T1000 (cell line): Measurements from ENCODE around the gene HOXA5.

ENCODE experiments used
- DNase-seq: peaks from one replicate; lab custom pipeline; 2025; ENCODE audit warnings: mixed read lengths; lab: John Stamatoyannopoulos, UW

The HOXA5 gene

GRCh38 chr7:27160145-27160545, 16.7 kb upstream of the HOXA5 start:
- no peak for DNase-seq

GRCh38 chr7:27159266-27160144, 16.0 kb upstream of the HOXA5 start:
- DNase-seq, result no peak

DNA sequence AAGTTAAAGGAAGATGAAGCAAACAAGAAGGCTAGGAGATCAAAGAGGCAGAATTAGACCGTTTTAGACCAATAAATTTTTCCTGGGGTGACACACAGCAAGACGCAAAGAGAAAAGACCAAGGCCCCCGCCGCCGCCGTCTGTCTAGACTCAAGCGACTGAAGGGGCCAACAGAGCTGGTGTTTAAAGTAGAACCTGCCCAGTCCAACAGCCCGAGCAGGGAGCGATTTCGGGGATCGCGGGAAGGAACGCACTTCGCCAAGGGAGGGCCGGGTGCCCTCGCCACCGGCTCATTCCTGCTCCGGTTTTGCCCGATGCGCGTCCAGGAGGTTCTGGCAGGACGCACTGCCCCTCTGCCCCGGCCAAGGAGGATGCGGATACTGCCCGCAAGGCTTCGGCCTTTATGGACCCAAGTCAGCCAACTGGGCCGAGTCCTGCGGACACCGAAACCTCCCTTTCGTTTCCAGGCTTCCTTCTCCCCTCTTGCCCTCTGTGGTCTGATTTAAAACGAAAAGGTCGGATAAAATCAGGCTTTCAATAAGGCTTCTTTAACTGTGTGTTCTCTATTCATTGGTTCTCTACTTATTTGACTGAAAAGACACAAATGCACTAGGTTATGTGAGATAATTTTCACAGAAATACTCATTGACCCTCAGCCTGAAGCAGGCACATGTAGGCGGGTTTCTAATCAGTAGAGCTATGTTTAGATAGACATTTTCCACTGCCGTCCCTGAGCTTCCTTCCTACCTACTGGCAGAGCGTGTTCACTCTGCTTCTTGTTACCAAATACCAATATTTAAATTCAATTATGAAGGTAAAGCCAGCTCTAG, 15.2 kb upstream of the HOXA5 start:
- DNase-seq, result no peak

- DNase-seq, result no peak
These were observed 14.4 kb upstream of the HOXA5 start for GRCh38 chr7:27157702-27158431.

GRCh38 chr7:27156916-27157701, 13.6 kb upstream of the HOXA5 start:
- no peak for DNase-seq

GRCh38 chr7:27156508-27156898, 13.0 kb upstream of the HOXA5 start, which contains the start of gene HOXA7:
HOXA7 (minus strand) TSS chr7:27156675; CDS start chr7:27156545, 130 bp downstream.
- DNase-seq, result peak; percentile 35

DNA sequence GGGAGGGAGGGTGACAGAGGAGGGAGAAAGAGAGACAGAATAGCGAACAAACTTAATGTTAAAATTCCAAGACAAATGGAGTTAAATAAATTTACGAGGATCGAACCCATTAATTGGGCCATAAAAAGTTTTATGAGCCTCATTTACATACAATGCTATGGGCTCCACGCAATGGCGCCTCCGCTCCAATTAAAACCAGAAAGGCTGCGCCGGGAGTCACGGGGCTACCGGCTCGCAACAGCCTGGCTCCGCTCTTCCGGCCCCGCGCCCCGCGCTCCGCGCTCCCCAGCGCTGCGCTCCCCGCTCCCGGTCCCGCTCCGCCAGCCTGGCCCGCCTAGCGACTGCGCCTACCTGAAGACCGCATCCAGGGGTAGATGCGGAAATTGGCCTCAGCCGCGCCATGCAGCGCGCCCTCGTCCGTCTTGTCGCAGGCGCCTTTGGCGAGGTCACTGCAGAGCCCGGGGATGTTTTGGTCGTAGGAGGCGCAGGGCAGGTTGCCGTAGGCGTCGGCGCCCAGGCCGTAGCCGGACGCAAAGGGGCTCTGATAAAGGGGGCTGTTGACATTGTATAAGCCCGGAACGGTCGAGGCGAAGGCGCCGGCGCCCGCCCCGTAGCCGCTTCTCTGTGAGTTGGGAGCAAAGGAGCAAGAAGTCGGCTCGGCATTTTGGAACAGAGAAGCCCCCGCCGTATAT, 12.5 kb upstream of the HOXA5 start:
- DNase-seq, result peak; percentile 32

DNA sequence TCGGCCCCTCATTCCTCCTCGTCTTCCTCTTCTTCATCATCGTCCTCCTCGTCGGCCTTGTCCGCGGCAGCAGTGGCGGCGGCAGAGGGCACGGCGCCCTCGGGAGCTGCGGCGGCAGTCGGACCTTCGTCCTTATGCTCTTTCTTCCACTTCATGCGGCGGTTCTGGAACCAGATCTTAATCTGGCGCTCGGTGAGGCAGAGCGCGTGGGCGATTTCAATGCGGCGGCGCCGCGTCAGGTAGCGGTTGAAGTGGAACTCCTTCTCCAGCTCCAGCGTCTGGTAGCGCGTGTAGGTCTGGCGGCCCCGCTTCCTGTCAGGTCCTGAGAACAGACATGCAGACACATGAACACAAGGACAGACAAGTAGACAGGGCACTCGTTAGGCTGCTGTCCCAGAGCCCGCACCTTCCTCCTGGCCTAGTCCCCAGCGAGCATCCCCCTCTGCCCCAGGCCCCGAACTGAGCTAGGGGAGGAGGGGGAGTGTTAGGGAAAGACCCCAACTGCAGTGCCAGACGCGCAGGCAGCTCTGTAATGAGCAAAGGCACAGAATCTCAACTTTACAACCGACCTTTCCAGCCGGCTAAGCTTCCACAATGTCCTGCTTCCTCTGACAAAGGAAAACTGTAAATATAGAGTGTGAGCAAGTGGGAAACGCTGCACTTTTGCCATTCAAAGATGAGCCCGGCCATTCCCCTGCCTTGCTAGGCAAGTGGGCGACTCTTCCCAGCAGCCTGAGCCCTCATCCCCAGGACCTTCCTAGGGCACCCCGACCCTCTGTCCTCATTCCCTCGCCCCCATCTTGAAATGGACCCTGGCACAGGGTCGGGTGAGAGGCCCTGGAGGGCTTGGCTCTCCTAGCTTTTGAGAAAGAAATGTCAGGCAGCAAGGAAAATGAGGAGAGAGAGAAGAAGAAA, 11.7 kb upstream of the HOXA5 start:
- DNase-seq, result no peak

- no peak for DNase-seq
These were observed 10.9 kb upstream of the HOXA5 start for GRCh38 chr7:27154369-27154768.

- no peak for DNase-seq
These were observed 10.0 kb upstream of the HOXA5 start for GRCh38 chr7:27153526-27153925.

- DNase-seq, result no peak
These were observed 9.4 kb upstream of the HOXA5 start for GRCh38 chr7:27152816-27153442.

- DNase-seq, result no peak
These were observed 8.7 kb upstream of the HOXA5 start, which contains the start of gene HOXA3 for GRCh38 chr7:27151931-27152815. HOXA3 (minus strand) TSS chr7:27152583; CDS start chr7:27110640, 41,943 bp downstream.

DNA sequence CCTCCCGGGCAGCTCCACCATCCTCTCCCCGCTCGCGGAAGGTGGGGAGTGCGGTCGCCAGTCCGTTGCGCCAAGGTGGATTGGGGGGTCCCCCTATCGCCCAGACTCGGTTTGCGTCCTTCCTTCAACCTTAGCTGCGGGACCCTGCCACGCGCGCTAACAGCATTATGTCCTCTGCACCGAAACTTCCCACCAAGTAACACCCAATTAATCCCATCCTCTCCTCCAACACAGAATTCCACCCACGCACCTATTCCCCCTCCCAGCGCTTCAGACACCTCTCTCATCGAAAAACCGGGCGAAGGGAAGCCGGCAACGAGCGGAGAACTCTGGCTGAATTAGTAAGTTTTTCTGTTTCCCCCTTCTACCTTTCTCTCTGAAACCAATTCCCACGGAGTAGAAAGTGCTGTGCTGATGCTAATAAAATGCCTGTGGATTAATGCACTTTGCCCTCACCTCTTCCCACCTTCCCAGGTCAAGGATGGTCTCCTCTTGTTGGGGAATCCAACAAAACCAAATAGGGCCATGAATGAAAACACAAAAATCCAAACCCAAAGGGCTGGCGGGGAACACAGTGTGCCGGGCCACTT, 8.0 kb upstream of the HOXA5 start:
- DNase-seq, result no peak

DNA sequence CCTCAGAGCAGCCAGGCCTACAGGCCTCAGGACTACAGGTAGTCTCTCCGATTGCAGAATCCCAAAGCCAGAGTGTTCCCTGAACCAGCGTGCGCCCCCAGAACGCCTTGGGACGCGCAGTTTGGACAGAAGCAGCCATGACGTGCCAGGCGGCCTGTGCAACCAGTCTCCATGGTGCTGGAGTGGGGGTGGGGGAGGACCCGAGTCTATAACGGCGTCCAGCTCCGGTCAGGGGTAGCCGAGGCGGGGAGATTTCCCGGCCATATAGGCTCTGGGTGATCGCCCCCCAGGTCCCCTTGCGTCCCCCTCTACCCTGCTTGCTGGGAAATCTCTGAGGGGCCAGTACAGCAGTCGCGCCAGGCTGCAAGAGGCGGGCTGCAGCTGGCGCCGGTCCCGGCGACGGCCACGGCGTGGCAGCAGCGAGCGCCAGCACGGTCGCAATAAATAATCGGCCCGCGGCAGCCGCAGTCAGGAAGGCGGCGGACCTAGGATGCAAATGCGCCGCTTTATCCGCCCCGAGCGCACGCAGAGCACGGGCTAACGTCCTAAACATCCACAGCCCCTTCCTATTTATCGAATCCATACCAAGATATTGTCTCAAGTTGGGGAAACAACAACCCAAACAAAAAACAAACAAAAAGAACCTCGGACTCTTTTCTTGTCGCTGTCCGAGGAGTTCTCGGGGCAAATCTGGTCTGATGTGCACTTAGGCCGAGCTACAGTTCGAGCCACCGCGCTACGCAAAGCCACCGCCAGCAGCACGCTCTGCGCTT, 7.3 kb upstream of the HOXA5 start:
- peak; percentile 56 for DNase-seq

DNA sequence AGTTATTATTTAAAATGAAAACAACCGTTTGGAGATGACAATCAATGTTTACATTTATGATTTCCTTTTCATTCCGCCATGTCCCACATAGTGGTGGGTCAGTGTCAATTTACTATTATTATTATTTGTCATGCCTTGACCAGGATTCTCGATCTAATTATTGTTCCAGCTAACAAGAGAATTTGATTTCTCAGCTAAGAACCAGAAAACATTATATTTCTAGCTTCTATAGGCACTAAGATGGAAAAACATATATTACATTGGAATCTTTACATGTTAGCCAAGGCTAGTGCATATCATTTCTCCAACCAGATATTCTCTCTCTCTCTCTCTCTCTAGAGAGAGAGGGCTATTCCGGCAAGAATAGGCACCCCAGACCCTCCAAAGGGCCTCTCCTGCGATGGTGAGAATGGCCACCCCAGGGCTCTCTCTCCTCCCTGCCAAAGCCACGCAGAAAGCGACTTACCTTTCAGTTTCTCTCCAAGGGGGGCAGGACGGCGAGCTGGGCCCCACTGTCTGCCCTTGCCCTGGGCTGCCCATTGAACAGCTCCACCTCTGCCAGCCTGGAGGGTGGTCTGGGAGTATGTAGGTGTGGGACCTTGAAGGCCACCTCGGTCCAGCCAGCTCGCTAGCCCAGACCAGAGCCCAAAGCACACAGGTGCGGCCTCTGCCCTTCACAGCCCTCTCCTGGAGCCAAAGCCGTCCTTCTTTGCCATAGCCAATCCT, 6.5 kb upstream of the HOXA5 start:
- no peak for DNase-seq
